Frontal cortex (tissue), 4 donors: ENCODE measurements around the gene C9orf78. TPM values are rescaled to one million over a fixed set of nuclear protein-coding genes. Genes with fewer than 3 reads are reported as not detected.
A peak's percentile ranks its signal among the peaks of the same experiment; 100 is the strongest.

ENCODE experiments used
- DNase-seq, 2 donors: peaks; one replicate each; pipeline ENCODE4 v3.0.0; 2012; ENCODE audit warnings: low spot score in 2 of 2
- FAIRE-seq: peaks from 2 replicates; lab custom pipeline; 2012; peaks lifted over from hg19 to GRCh38; lab: Jason Lieb, UNC
- total RNA-seq: library from RNA; depleted of rRNA; stranded (reverse); fragments of >200 nt; gene quantifications from one replicate; pipeline ENCODE4 v1.2.3, GENCODE V29; 2014
- donor health status: control.
- donor health status: control.
- donor health status: control.

C9orf78 gene
- total RNA-seq, 1 donor from 2014 or later: 53.8 TPM

GRCh38 chr9:129848712-129849441, 13.8 kb upstream of the C9orf78 start:
- FAIRE-seq (no peak), DNase-seq (no peak)

GRCh38 chr9:129845373-129845772, 10.3 kb upstream of the C9orf78 start:
- DNase-seq (no peak), FAIRE-seq (no peak)

GRCh38 chr9:129841071-129841470, 6.0 kb upstream of the C9orf78 start:
- FAIRE-seq (no peak), DNase-seq (no peak)

GRCh38 chr9:129840034-129840433, 5.0 kb upstream of the C9orf78 start:
- FAIRE-seq (no peak), DNase-seq (no peak)

DNA sequence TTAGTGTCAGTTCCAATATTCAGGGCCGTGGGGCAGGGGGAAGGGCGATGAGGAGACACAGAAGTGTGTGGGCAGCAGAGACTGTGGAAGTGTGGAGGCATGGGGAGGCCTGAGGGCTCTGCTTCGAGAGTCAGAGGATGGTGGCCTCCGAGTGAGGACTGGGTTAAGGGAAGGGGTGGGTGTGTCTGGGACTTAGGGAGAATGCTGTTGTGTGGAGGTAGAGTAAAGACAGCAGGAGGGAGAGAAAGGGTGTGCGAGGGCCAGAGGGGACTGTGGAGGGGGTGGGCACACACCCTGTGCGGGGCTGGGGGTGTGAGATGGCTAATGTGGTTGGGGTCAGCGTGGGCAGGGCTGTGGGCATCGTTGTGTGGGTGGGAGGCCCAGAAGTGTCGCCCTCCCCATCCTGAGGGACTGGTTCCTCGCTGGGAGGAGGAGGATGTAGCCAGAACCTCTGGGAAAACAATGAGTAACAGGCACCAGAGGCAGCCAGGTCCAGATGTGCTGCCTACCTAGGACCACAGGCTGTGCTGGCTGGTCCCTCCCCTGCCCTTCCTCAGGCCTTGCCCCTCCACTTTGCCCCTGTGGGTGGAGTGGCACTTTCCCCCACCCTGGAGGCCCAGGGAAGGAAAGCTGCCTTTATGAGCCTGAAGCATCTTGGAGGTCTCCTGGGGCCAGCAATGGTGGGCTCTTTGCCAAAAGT, 4.4 kb upstream of the C9orf78 start:
- DNase-seq (no peak), FAIRE-seq (no peak)

- DNase-seq (no peak), FAIRE-seq (no peak)
Measured at GRCh38 chr9:129838707-129839259, 3.7 kb upstream of the C9orf78 start.

- no peak for DNase-seq
- no peak for FAIRE-seq
Measured at GRCh38 chr9:129836311-129837007, 1.4 kb upstream of the C9orf78 start.

GRCh38 chr9:129835860-129836223, 767 bp upstream of the C9orf78 start:
- DNase-seq (no peak), FAIRE-seq (no peak)

DNA sequence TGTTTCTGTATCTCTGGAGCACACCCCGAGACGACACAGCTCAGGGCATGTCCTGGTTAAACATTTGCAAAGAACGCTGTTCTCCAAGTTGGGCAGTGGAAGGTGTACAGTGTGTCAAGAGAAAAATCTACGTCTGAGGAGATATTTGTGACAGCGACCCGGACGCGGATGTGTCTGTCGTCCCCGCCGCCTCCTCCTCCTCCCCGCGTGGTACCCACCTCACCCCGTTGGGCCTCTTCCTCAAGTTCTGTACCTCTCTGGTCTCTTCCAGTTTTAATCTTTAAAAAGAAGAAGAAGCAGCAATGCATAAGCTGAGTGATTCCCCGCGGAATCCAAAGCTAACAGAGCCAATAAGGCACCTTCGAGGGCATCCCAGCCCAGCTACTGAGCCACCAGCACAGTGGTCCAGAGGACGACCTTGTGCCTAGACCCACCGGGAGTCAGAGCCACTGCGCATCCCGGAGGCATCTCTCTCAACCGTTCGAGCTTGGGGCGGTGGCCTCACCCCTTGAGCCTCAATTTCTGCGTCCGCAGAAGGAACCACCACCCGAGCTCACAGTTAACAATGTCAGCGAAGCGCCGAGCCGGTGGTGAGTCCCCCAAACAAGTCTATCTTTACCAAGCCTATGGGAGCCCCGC, 467 bp downstream of the C9orf78 start:
- peak in 1 of 2 donors; percentile 14 for DNase-seq

DNA sequence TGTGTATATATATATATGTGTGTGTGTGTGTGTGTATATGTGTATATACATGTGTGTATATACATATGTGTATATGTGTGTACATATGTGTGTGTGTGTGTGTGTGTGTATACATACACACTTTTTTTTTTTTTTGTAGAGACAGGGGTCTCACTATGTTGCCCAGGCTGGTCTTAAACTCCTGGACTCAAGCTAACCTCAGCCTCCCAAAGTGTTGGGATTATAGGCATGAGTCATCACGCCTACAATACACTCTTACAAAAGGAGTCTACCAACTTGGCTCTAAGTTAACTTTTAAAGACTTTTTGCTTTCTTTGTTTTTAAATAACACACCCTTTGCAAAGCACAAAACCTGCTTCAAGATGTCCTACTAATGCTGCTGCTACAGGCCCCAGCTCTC, 2.1 kb downstream of the C9orf78 start:
- DNase-seq (no peak), FAIRE-seq (no peak)

More for the DNA sequence above, 467 bp downstream of the C9orf78 start:
- FAIRE-seq: no peak

GRCh38 chr9:129828969-129829368, 6.1 kb downstream of the C9orf78 start:
- no peak for FAIRE-seq
- no peak for DNase-seq

GRCh38 chr9:129828051-129828450, 7.0 kb downstream of the C9orf78 start:
- no peak for DNase-seq
- FAIRE-seq: no peak

DNA sequence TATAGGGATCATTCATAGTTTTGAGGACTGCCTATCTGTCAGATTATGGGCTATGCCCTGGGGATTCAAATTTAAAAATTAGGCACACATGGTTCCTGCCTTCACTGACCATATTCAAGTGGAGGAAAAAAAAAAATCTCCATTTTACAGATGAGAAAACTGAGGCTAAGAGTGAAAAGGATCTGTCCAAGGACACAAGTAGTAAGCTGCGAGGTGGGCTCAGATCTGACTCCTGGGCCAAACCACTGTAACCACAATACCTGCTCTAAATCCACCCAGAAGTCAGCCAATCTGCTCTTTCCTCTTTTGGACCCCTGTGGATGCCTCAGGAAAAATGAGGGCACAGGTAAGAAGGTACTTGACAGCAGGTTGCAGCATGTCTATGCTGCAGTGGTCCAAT, 8.3 kb downstream of the C9orf78 start:
- FAIRE-seq (no peak), DNase-seq (no peak)

DNA sequence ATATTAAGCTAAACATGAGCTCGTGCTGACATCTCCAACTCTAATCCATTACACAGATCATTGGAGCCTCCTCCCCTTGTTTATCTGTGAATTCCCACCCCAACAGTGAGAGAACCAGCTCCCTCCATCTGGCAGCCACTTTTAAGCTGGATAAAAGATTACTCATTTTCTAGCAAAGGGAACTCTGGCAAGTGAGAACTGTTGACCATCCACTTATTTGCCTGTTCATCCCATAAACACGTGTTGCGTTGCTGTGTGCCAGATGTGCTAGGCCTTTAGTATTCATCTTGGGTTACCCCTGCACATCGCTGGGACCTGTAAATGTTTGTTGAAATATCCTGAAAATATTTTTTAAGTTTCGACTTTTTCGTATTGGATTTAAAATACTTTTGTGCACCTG, 8.7 kb downstream of the C9orf78 start:
- FAIRE-seq: no peak
- DNase-seq: no peak

DNA sequence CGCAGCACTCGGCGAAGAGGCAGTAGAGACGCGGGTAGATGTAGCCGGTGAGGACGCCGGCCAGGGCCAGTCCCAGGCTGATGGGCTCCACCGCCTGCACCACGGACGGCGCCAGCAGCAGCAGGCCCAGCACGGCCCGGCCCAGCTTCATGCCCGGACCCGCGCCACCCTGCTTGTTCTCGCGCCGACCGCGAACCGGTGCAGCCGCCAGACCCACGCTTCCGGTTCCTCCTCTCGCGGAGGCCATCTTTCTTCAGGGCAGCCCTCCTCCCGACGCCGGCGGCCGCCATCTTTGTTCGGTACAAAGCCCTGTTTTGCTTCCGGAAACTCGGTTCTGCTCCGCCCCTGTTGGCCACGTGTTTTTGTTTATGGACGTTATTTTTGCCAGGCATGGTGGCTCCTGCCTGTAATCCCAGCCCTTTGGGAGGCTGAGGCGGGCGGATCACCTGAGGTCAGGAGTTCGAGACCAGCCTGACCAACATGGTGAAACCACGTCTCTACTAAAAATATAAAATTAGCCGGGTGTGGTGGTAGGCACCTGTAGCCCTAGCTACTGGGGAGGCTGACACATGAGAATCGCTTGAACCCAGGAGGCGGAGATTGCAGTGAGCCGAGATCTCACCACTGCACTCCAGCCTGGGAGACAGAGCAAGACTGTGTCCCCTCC, 11.0 kb downstream of the C9orf78 start, which contains the start of gene TOR1A:
TSS of gene TOR1A (minus strand) at position 202 of the 667 bp plus-strand sequence. CDS start at position 151, 51 bp downstream.
- DNase-seq (peak; percentile 94 to 96), FAIRE-seq (no peak)

GRCh38 chr9:129823542-129823934, 11.5 kb downstream of the C9orf78 start:
- DNase-seq (no peak), FAIRE-seq (no peak)

GRCh38 chr9:129822898-129823541, 12.1 kb downstream of the C9orf78 start:
- no peak for FAIRE-seq

DNA sequence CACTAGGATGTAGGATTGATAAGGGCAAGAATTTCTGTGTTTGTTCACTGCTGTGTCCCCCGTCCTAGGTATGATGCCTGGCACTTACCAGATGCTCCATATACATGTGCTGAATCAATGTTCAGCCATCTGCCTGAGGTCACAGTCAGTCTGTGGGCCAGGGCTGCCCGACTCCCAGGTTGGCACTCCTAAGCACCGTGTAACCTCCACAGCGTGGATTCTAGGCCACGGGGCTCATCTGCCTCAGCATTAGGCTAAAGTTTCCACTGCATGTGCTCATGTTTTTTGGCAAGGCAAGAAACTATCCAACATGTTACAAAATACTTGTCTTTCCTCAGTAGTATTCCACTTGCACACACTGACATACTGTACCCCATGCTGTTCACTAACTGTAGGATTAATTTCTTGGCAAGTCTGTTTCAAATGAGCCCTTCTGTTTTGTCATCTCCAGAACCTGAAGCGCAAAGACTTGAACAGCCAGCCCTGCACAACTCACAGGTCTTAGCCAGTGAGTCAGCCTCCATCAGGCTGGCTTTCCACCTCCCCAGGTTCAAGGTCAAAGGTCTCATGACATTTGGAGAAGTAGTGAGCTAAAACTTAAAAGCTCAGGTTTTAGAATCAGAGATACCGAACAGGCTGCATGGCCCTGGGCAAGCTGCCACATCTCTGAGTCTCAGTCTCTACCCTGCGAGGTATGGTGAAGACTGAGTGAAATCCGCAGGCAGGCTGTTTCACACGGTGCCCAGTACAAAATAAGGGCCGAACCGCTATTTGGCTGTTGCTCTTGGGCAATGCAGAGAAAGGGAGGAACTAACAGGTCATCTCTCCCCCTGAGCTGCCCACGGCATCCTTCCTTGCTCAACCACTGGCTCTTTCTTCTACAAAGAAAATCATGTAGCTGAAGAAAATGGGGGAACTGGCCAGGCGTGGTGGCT, 18.3 kb downstream of the C9orf78 start:
- no peak for FAIRE-seq
- no peak for DNase-seq

More at GRCh38 chr9:129822898-129823541, 12.1 kb downstream of the C9orf78 start:
- no peak for DNase-seq
